Measurements from ENCODE around the gene ALDH9A1. TPM values are rescaled to one million over a fixed set of nuclear protein-coding genes. Genes with fewer than 3 reads are reported as not detected.

The ALDH9A1 gene
- total and polyA plus RNA-seq, 7 donors = 30.4 to 69.3 (median 40.9) TPM

DNA sequence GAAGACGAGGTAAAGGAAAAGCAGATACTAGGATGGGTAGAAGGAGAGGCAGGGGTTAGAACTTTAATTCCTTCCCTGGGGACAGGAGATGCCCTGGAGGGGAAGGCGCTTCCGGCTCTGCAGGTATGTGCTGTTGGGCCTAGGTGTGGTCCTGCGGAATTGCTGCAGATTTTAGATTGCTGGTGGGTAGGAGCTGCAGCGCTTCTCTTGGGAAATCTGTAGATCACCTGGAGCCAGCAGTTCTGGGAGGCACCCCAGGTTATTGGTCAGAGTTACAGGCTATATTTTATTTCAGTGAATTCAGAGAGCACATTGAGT is 66.3 kb downstream of the ALDH9A1 start:
- intact Hi-C loops (cut with DNase I) = loop anchor here in 1 of 2 donors (5.0 kb wide), 2 partner anchors 65 to 195 kb away; partner anchors contain the start of genes ALDH9A1 and UCK2
- DNase-seq = no peak

DNA sequence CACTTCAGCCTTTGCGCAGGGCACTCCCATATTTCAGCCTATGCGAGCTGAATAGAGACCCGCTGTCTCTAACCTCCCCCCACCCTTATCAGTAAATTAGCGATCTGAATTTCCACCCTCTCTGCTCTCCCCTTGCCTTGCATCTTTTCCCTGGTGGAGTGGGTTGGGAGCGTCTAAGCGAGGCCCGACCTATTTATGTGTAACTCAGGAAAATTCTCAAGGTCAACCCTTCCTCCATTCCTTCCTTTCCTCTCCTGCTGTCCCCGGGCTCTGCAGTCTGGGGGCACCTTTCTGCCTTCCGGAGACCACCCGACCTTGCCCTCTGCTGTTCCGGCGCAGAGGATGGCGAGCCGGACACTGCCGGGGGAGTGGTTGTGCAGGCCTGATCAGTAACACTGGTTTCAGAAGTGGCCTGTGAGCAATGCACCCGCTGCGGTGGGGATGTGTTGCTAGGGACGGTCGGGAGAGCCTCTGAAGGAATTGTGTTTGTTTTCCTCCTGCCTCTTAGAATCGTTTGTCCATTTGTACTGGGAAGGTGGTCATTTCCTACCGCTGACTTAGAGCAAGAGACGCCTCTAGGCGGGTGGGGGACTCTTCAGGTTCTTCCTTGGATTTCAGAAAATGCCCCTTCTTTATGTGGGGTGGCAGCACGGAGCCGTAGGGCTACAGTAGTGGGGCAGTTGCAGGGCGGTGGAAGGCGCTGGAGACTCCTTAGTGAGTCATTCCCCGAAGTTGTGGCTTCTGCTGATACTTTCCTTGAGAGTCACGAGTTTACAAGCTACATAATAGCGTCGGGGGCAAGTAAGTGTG is 66.8 kb downstream of the ALDH9A1 start:
- Histone ChIP-seq H3K9me3 (no peaks in the 10 kb centered on the region), H3K27ac (peak overlapping the region; percentile 99), H3K27me3 (ENCODE audit: insufficient read depth in 3 of 3, low read length in 2 of 3) (no peaks in the 10 kb centered on the region), H3K4me1 (peaks cover 45% of the 10 kb centered on the region), H3K36me3 (ENCODE audit: insufficient read depth in 1 of 2, low read depth in 1 of 2) (peaks cover 0 to 4% of the 10 kb centered on the region in 2 donors), H3K4me3 (peak overlapping the region; percentile 95)
- peak; percentile 59 to 75 for DNase-seq
- TF ChIP-seq, protein P1, sequence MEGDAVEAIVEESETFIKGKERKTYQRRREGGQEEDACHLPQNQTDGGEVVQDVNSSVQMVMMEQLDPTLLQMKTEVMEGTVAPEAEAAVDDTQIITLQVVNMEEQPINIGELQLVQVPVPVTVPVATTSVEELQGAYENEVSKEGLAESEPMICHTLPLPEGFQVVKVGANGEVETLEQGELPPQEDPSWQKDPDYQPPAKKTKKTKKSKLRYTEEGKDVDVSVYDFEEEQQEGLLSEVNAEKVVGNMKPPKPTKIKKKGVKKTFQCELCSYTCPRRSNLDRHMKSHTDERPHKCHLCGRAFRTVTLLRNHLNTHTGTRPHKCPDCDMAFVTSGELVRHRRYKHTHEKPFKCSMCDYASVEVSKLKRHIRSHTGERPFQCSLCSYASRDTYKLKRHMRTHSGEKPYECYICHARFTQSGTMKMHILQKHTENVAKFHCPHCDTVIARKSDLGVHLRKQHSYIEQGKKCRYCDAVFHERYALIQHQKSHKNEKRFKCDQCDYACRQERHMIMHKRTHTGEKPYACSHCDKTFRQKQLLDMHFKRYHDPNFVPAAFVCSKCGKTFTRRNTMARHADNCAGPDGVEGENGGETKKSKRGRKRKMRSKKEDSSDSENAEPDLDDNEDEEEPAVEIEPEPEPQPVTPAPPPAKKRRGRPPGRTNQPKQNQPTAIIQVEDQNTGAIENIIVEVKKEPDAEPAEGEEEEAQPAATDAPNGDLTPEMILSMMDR (IDR thresholded peaks at IDR 0.05) = no peak
- WGBS, 3 donors = 0% methylated on average over 31 of the region's 31 CpGs
- ATAC-seq = peak; percentile 56 to 71 (median 64)
- intact Hi-C loops (cut with DNase I) = loop anchor here in 1 of 2 donors (5.0 kb wide), 2 partner anchors 66 to 196 kb away; partner anchors contain the start of genes ALDH9A1 and UCK2

More for the DNA sequence above, 66.3 kb downstream of the ALDH9A1 start:
- peaks cover 0 to 9% of the 10 kb centered on the region in 2 donors for H3K36me3 ChIP-seq (ENCODE audit: insufficient read depth in 1 of 2, low read depth in 1 of 2)
- H3K4me1 ChIP-seq = peaks cover 50% of the 10 kb centered on the region
- H3K27ac ChIP-seq = peak overlapping the region; percentile 99
- peak in 1 of 4 donors; percentile 3 for ATAC-seq
- peak overlapping the region; percentile 95 for H3K4me3 ChIP-seq
- WGBS, 3 donors = 9 to 17% (median 13%) methylated on average over 5 of the region's 5 CpGs
- no peaks in the 10 kb centered on the region for H3K27me3 ChIP-seq (ENCODE audit: insufficient read depth in 3 of 3, low read length in 2 of 3)
- no peaks in the 10 kb centered on the region for H3K9me3 ChIP-seq
- TF ChIP-seq, protein P1 (IDR thresholded peaks at IDR 0.05) = no peak

DNA sequence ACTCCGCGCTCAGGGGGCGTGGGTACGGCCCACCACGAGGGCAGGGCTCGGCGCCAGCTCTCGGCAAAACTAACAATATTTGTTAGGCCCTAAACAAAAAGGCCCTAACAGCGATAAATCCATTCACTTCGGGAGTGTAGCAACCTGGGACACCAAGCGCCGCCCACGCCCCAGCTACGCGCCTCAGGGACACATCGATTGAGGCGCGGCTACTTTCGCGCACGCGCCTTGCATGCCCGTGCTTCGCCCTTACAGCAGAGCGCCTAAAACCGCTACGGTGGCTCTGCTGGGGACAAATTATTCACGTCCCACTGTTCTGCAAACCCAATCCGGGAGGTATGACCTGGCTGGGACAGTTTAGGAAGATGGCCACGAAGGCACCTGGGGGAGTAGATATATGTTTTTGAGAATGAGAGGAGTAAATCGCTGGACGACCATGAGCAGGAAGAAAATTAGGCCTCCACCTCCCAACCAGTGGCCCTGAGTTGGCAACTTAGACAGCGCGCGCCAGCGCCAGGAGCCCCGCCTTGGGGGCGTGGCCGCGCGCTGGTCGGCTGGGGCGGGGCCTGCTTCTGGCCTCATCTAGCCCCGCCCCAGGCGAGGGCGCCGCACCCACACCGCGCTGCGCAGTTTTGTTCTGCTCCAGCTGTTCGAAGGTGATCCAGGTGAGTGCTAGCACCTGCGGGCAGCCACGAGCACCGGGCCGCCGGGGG is 67.6 kb downstream of the ALDH9A1 start, which contains the start of gene MGST3:
MGST3 (plus strand) TSS at position 606 of the 713 bp plus-strand sequence. CDS start 18,614 bp downstream, outside the sequence.
- Histone ChIP-seq H3K36me3 (ENCODE audit: insufficient read depth in 1 of 2, low read depth in 1 of 2) (no peaks in the 10 kb centered on the region), H3K27me3 (ENCODE audit: insufficient read depth in 3 of 3, low read length in 2 of 3) (no peaks in the 10 kb centered on the region), H3K9me3 (no peaks in the 10 kb centered on the region), H3K4me1 (peaks cover 37% of the 10 kb centered on the region), H3K27ac (peak within 1 kb of the TSS; percentile 99), H3K4me3 (peak within 1 kb of the TSS; percentile 95)
- 0% methylated on average over 45 to 56 of the region's 56 CpGs for WGBS, 3 donors
- TF ChIP-seq, protein P1 (IDR thresholded peaks at IDR 0.05) = no peak
- ATAC-seq (peak; percentile 92 to 96 (median 93)), DNase-seq (peak; percentile 97 to 99)
- intact Hi-C loops (cut with DNase I) = loop anchor here in 1 of 2 donors (5.0 kb wide), 2 partner anchors 67 to 197 kb away; partner anchors contain the start of genes ALDH9A1 and UCK2

DNA sequence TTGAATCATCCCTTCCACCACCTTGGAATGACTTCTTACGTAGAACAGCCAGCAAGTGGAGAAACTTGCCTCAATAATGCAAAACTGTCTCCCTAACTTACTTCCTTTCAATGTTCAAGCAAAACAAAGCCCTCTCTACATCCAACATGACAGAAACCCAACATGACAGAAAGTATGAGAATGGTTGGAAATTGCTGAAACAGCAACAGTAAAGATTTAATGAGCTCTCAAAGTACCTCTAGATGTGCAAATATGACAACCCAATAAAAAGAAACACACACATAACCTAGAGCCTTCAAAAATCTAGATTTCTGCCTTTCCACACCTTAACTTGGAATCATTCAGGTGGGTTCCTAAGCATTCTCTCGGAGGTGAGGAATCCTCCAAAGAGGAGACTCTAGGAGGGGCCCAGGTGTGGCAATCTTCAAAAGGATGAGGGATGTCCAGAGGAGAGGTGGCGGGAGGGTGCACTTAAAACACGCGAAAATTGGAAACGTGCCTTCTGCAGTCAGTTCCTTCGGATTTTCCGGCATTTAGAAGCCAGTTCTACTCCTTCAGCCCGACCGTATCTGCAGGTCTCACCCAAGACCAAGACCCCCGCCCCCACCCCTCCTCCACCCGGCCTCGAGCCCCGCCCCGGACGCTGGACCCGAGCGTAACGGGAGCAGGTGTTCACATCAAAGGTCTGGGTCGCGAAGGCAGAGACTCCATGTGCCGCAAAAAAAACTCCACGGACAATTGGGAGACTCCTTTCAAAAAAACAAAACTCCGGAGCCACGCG is 68.3 kb downstream of the ALDH9A1 start:
- 5 to 8% (median 6%) methylated on average over 26 of the region's 26 CpGs for WGBS, 3 donors
- DNase-seq = no peak

More for the DNA sequence above, 68.3 kb downstream of the ALDH9A1 start:
- TF ChIP-seq, protein P1 (IDR thresholded peaks at IDR 0.05) = no peak
- peak in 2 of 4 donors; percentile 3 for ATAC-seq
- intact Hi-C loops (cut with DNase I) = loop anchor here in 1 of 2 donors (5.0 kb wide), 2 partner anchors 67 to 197 kb away; partner anchors contain the start of genes ALDH9A1 and UCK2
- Histone ChIP-seq H3K27ac (peak overlapping the region; percentile 99), H3K4me3 (peak overlapping the region; percentile 95), H3K27me3 (ENCODE audit: insufficient read depth in 3 of 3, low read length in 2 of 3) (no peaks in the 10 kb centered on the region), H3K36me3 (ENCODE audit: insufficient read depth in 1 of 2, low read depth in 1 of 2) (no peaks in the 10 kb centered on the region), H3K9me3 (no peaks in the 10 kb centered on the region), H3K4me1 (peaks cover 29% of the 10 kb centered on the region)

Measured in psoas muscle (tissue), 8 donors.